ENCODE results near the gene MACROD2.

Gene MACROD2

GRCh38 chr20:14710951-14711350, 715.6 kb downstream of the MACROD2 start:
- no peak for DNase-seq (ENCODE audit: low read depth)

DNA sequence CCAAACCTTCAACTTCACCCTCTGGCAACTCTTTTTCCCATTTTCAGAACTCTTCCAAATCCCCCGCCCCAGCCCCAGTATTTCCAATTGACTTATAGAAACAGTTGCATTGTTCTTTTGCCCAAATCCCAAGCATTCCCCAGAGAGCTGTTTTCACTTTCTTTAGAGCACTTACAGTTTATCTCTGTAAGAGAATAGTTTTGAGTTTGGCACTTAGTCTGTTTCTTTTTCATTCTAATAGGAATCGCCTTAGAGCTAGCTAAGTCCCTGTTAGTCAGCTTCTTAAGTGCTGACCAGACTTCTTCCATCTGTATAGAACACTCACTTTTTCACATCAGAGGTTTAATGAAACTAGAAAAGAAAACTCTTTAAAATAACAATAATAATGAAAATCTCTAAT, 716.3 kb downstream of the MACROD2 start:
- DNase-seq (ENCODE audit: low read depth), result no peak

DNA sequence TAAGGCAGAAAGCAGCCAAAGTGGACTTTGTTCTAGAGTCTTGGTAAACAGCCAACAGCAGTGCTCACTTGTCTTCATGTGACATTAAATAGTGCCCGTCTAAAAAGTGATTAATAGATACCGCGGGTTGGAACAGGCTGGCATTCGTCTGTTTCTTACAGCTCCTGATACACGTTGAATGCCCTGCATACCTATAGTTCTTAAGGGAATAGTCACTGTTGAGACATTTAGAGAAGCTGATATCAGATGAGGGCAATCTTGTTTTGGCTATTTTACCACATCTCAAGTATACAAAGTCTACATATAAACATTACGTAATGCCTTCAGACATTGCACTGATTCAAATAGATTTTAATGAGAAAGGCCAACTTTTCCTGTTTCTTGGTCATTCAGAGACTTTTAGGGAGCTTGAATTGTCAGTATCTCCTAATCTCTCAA, 717.0 kb downstream of the MACROD2 start:
- DNase-seq (ENCODE audit: low read depth), result no peak

DNA sequence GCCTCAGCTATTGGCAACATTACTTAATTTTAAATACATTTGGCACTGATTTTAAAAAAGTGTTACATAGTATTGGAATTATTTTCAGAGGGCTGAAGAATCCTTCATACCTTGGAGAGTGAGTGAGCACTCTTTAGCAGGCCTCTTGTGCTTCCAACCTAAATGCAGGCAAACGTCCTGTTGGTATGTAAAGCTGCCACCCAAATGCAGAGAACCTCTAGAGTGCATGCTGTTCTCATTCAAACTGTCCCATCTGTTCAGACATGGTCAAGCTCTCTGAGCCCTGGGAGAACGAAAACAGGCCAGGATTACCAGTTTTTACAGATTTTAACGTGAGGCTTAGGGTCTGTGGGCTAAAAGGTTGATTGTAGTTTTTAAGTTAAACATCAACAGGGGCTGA, 720.1 kb downstream of the MACROD2 start:
- no peak for DNase-seq (ENCODE audit: low read depth)

DNA sequence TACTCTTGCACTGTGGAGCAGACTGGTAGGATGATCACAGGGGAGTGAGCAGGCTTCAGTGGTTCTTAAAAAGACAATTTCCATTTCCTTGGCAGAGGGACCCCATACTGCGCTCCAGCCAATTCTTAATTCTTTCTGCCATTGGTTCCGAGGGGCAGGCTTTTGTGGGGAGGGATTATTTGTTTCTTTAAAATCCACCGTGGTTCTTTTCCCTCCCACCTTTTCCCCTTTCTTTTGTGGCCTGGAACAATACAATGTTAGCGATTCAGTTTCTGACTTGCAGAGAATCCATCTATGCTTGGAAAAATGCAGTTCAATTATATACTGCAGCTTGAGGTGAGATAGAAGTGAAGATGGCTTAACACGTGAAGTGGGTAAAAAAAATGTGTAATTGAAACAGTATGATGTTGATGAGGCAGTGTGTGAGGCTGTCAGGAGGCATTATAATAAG, 721.1 kb downstream of the MACROD2 start:
- no peak for DNase-seq (ENCODE audit: low read depth)

DNA sequence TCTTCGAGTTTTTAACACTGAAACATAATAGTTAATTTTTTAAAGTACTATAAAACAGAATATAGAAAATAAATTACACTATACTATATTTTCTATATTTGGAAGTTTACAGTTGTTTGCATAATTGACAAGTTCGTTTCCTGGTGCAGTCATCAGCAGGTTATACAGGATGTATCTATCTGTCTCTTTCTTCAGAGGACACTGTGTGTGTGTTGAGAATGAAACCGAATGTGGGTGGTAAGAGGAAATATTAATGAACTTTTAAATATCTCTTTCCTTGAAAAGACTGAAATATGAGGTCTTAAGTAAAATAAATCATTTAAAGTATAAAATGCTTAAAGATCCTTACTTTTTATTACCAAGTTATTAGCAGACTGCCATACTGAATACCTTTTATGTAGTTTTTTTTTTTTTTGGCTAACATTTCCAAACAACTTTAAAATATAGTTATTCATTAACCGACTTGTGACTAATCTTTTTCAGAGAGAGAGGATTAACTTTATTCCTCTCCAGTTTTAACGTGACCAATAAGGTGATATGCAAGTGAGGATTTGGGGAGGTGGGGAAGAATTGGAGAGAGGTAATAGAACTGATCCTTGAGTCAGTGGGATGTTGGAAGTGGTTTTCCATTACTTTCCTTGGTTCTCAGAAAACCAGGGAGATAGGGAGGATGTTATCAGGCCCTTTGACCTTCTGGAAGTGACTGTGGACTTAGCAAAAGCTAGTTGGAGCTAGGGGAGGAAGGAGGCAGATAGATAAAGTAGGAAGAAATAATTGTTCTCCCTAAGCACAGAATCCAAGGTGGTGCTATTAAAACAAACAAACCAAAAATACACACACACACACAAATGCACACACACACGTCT, 722.1 kb downstream of the MACROD2 start:
- DNase-seq (ENCODE audit: low read depth), result no peak

GRCh38 chr20:14720251-14720650, 724.9 kb downstream of the MACROD2 start:
- DNase-seq (ENCODE audit: low read depth), result no peak

- DNase-seq (ENCODE audit: low read depth), result no peak
Measured at GRCh38 chr20:14721926-14722452, 726.7 kb downstream of the MACROD2 start.

DNA sequence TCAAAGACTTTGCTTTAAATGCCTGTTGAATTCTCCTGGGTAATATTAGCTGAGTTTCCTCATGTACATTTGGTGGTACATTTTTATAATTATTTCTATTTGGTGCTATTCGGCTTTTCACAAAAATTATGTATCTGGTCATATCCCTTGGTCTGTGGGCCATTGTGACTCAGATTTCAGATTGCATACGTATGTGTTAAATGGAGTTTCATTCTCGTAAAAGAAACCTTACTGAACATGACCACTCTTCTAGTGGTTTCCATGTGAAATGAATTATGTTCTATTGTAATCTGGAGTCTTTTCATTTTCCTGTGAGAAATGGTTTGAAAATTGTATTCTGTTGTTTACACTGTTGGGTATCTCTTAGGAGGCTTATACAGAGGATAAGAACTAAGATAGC, 728.3 kb downstream of the MACROD2 start:
- DNase-seq (ENCODE audit: low read depth), result no peak

GRCh38 chr20:14724036-14724435, 728.7 kb downstream of the MACROD2 start:
- DNase-seq (ENCODE audit: low read depth), result no peak

DNA sequence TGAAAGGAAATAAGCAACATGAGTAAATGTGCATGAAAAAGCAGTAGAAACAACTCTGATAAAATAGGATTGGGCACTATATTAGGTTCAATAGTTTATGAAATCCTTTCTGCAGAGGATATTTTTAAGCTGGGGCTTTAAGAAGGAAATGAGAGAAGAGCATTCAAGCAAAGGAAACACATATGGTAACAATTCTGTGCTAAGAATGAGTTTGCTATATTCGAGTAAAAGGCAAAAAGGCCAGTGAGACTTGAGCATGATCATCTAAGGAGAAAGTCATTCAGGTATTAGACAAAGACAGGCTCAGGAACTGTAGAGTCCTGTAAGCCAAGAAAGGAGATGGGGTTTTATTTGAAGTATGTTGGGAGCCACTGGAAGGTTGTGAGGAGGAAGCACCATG, 729.2 kb downstream of the MACROD2 start:
- no peak for DNase-seq (ENCODE audit: low read depth)

GRCh38 chr20:14726591-14726990, 731.3 kb downstream of the MACROD2 start:
- no peak for DNase-seq (ENCODE audit: low read depth)

- DNase-seq (ENCODE audit: low read depth), result no peak
Measured at GRCh38 chr20:14727485-14728150, 732.3 kb downstream of the MACROD2 start.

- DNase-seq (ENCODE audit: low read depth), result no peak
Measured at GRCh38 chr20:14729390-14729789, 734.1 kb downstream of the MACROD2 start.

- no peak for DNase-seq (ENCODE audit: low read depth)
Measured at GRCh38 chr20:14732343-14732742, 737.0 kb downstream of the MACROD2 start.

- no peak for DNase-seq (ENCODE audit: low read depth)
Measured at GRCh38 chr20:14732996-14733395, 737.7 kb downstream of the MACROD2 start.

DNA sequence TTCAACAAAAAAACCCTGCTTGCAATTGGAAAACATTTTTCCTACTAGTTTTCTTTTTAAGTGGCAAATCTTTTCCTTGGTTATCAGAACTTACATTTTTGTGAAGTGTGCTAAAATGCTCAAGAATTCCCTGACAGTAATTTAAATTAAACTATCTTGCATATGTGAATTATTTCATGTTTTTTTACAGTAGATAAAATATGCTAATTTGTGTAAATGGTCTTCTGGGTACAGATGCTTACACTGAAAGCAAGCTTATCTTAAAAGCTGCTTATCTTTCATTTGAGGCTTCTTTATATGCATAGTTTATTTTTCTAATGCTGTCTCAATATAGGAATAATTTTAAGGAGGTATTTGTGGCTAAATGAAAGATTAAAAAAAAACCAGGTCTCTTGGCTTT, 745.1 kb downstream of the MACROD2 start:
- DNase-seq (ENCODE audit: low read depth), result no peak

DNA sequence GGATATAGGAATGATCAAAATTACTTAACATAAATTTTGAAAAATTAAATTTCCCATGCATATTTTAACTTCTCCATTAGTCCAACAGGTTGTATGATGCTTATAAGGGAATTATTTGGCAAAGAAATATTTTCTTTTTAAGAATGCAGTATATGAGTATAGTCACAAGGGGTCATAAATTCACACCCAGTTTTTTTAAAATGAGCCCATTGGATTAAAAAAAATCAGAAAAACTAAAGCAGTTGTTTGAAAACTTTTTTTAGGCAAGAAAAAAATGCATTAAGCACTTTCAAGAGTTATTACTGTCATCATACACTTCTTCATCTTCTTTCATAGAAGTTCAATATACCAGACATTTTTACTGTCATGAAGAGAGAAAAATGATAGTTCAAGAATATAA, 746.3 kb downstream of the MACROD2 start:
- no peak for DNase-seq (ENCODE audit: low read depth)

DNA sequence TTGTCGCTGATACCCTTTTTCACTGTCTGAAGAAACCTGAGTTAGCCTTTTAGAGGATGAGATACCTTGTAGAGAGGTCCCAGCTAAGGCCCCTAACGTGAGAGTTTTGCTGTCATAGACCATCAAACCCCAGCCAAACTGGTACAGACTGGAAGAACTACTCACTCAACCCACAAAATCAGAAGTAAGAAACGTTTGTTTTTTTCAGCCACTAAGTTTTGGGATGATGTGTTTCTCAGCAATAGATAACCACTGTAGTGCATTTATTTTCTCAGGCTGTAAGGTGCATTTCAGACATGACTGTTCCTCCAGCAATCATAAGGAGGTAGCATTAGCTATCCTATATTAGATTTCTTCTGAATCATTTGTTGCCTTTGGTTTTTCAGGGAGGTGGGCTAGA, 749.4 kb downstream of the MACROD2 start:
- no peak for DNase-seq (ENCODE audit: low read depth)

DNA sequence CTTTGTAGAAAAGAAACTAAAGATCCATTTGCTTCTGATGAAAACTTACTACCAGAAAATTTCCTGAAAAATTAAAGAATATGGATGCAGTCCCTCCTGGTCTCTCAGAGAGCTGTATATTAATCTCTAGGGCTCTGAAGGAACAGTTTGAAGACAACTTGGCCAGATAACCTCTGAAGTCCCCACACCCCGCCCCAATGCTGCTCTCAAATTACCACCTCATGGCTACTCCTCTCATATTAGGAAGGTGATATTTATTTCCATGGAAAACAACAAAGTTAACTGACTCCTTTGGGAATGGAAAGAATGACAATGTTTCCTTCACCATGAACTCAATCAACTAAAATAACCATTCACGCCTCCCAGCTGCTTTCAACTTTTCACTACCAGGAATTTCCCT, 750.5 kb downstream of the MACROD2 start:
- no peak for DNase-seq (ENCODE audit: low read depth)

GRCh38 chr20:14751191-14751590, 755.9 kb downstream of the MACROD2 start:
- no peak for DNase-seq (ENCODE audit: low read depth)

DNA sequence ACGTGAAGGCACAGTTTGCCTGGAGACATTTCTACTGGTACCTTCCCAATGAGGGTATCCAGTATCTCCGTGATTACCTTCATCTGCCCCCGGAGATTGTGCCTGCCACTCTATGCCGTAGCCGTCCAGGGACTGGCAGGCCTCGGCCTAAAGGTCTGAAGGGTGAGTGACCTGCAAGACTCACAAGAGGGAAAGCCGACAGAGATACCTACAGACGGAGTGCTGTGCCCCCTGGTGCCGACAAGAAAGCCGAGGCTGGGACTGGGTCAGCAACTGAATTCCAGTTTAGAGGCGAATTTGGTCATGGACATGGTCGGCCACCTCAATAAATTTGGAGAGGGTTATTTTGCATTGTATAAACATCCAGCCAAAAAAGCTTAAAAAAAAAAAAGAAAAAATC, 762.4 kb downstream of the MACROD2 start:
- DNase-seq (ENCODE audit: low read depth), result no peak

GRCh38 chr20:14758356-14758755, 763.0 kb downstream of the MACROD2 start:
- no peak for DNase-seq (ENCODE audit: low read depth)

Measured in stimulated activated CD8-positive, alpha-beta memory T cell treated with anti-CD3 and anti-CD28 coated beads, Interleukin-15, amount 100 ng/mL, for 1 hour (primary cell).